Naive thymus-derived CD4-positive, alpha-beta T cell (primary cell): ENCODE data around the gene SHPK. TPM values are rescaled to one million over a fixed set of nuclear protein-coding genes. Genes with fewer than 3 reads are reported as not detected.
A peak's percentile ranks its signal among the peaks of the same experiment; 100 is the strongest.
"Not testable (repeated sequence)": the region's sequence is repeated elsewhere in the genome, so short reads cannot be mapped to it uniquely, and the experiment has no call there.

Experiments used
- ATAC-seq: fragments of 150-1000 bp; cut with Tn5 transposase; 2 replicates; pipeline ENCODE4 v1.10.0; 2021; ENCODE audit warnings: mild to moderate bottlenecking, moderate library complexity
- CTCF ChIA-PET: fragments of 350-600 bp; sonication (Branson Sonifier 250); formaldehyde crosslinking; loops from one replicate; lab custom pipeline; 2021; ENCODE audit warnings: antibody characterized with exemption; lab: Charles Lee
- POLR2A ChIA-PET: fragments of 350-600 bp; sonication (Branson Sonifier 250); formaldehyde crosslinking; loops from one replicate; lab custom pipeline; 2021; ENCODE audit warnings: antibody characterized with exemption, inconsistent platforms; lab: Charles Lee
- DNase-seq, 9 donors: peaks; one replicate each; pipeline versions ENCODE4 v3.0.0 to v3.0.0-alpha.2; 2020 to 2022; ENCODE audit warnings: mixed read lengths in 1 of 9
- H3K27ac ChIP-seq: one replicate; pipeline ENCODE4 v1.7.0; 2013; ENCODE audit warnings: mild to moderate bottlenecking, low read depth, low read length, moderate library complexity
- H3K27me3 ChIP-seq, 2 donors: one replicate each; pipeline ENCODE4 v1.7.0; 2013; ENCODE audit warnings: low read length in 2 of 2, mild to moderate bottlenecking in 2 of 2, moderate library complexity in 2 of 2; ENCODE audit not compliant: control insufficient read depth in 2 of 2, insufficient read depth in 2 of 2
- H3K36me3 ChIP-seq, 3 experiments: 1 replicate in 2 of 3; 2 replicates in 1 of 3; pipeline ENCODE4 v1.7.0; 2013; ENCODE audit warnings: low read length in 3 of 3, mild to moderate bottlenecking in 3 of 3, moderate library complexity in 1 of 3; ENCODE audit not compliant: insufficient read depth in 3 of 3, control insufficient read depth in 2 of 3
- H3K4me1 ChIP-seq, 2 donors: one replicate each; pipeline ENCODE4 v1.7.0; 2013; ENCODE audit warnings: low read length in 2 of 2, mild to moderate bottlenecking in 2 of 2, moderate library complexity in 1 of 2; ENCODE audit not compliant: control insufficient read depth in 2 of 2, insufficient read depth in 2 of 2
- H3K4me3 ChIP-seq: 2 replicates; pipeline ENCODE4 v1.7.0; 2013; ENCODE audit warnings: mild to moderate bottlenecking, low read length
- H3K9me3 ChIP-seq, 3 experiments: 1 replicate in 2 of 3; 2 replicates in 1 of 3; pipeline ENCODE4 v1.7.0; 2013; ENCODE audit warnings: low read length in 3 of 3; ENCODE audit not compliant: control insufficient read depth in 2 of 3
- H3K27ac Mint-ChIP-seq, 9 donors: one replicate each; pipeline ENCODE4 v1.8.0; 2020 to 2022; ENCODE audit warnings: mixed read lengths in 9 of 9, mild to moderate bottlenecking in 8 of 9, moderate library complexity in 5 of 9, inconsistent platforms in 2 of 9
- H3K27me3 Mint-ChIP-seq, 5 donors: one replicate each; pipeline ENCODE4 v1.8.0; 2021 to 2022; ENCODE audit warnings: mixed read lengths in 5 of 5, mild to moderate bottlenecking in 1 of 5
- H3K36me3 Mint-ChIP-seq, 5 donors: one replicate each; pipeline ENCODE4 v1.8.0; 2020 to 2022; ENCODE audit warnings: mixed read lengths in 5 of 5, mild to moderate bottlenecking in 3 of 5, inconsistent platforms in 1 of 5
- H3K4me1 Mint-ChIP-seq, 7 donors: one replicate each; pipeline ENCODE4 v1.8.0; 2020 to 2022; ENCODE audit warnings: mixed read lengths in 7 of 7, mild to moderate bottlenecking in 3 of 7, inconsistent platforms in 1 of 7
- H3K4me3 Mint-ChIP-seq, 10 donors: one replicate each; pipeline ENCODE4 v1.8.0; 2020 to 2022; ENCODE audit warnings: mild to moderate bottlenecking in 10 of 10, mixed read lengths in 10 of 10, moderate library complexity in 6 of 10, inconsistent platforms in 2 of 10
- H3K9me3 Mint-ChIP-seq, 11 donors: one replicate each; pipeline ENCODE4 v1.8.0; 2020 to 2022; ENCODE audit warnings: mixed read lengths in 11 of 11, mild to moderate bottlenecking in 4 of 11, inconsistent platforms in 1 of 11, moderate library complexity in 1 of 11
- intact Hi-C, 2 donors: fragments of 100-400 bp; cut with micrococcal nuclease; formaldehyde crosslinking; loops; one replicate each; pipeline ENCODE4 v1.15.1; 2023
- polyA plus RNA-seq, 2 donors: library from polyadenylated mRNA; unstranded; fragments of 300-500 nt; fragmentation: Illumina TruSeq; gene quantifications; one replicate each; pipeline ENCODE4 v1.2.3, GENCODE V29; 2021
- total RNA-seq, 6 experiments: library from RNA in 5 of 6; stranded (reverse) in 5 of 6; gene quantifications; 1 replicate in 5 of 6; 2 replicates in 1 of 6; pipeline ENCODE4 v1.2.3 and lab custom pipeline; 2021 to 2026

The SHPK gene
- total and polyA plus RNA-seq, 7 experiments from 2014 or later: 5.5 to 11.2 (median 8.5) TPM

DNA sequence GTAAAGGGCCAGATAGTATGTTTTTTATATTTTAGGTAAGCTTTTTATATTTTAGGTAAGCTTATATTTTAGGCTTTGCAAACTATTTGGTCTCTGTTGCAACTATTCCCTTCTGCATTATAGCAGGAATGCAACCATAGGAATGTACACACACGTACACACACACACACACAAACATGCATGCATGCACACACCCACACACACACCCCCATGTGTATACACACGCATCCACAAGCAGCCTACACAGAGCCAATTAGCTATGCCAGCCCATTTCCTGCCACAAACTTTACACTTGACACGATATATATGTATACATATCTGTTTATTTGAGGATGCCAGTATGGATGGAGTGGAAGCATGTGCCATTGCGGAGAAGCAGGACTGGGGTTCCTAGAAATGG is 70.9 kb downstream of the SHPK start:
- intact Hi-C loops: no loop called here
- peaks cover 0 to 21% (median 9%) of the 10 kb centered on the region in 5 donors for H3K36me3 Mint-ChIP-seq
- H3K4me3 Mint-ChIP-seq: no peak overlapping the region
- no peak for ATAC-seq
- no peaks in the 10 kb centered on the region for H3K27me3 Mint-ChIP-seq
- H3K9me3 Mint-ChIP-seq: no peaks in the 10 kb centered on the region
- peaks cover 0 to 14% (median 0%) of the 10 kb centered on the region in 7 donors for H3K4me1 Mint-ChIP-seq
- ChIA-PET CTCF (no interaction called here), POLR2A (no interaction called here)
- peaks cover 0 to 4% (median 0%) of the 10 kb centered on the region in 3 experiments for H3K36me3 ChIP-seq
- DNase-seq: no peak
- no peak overlapping the region for H3K27ac ChIP-seq
- H3K9me3 ChIP-seq: no peaks in the 10 kb centered on the region
- H3K4me3 ChIP-seq: no peak overlapping the region
- no peaks in the 10 kb centered on the region for H3K27me3 ChIP-seq
- no peak overlapping the region for H3K27ac Mint-ChIP-seq
- no peaks in the 10 kb centered on the region for H3K4me1 ChIP-seq

DNA sequence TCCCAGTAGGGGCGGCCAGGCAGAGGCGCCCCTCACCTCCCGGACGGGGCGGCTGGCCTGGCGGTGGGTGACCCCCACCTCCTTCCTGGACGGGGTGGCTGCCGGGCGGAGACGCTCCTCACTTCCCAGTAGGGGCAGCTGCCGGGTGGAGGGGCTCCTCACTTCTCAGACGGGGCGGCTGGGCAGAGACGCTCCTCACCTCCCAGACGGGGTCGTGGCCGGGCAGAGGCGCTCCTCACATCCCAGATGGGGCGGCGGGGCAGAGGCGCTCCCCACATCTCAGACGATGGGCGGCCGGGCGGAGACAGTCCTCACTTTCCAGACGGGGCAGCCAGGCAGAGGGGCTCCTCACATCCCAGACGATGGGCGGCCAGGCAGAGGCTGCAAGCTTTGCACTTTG is 71.8 kb downstream of the SHPK start:
- H3K27me3 ChIP-seq, H3K27ac Mint-ChIP-seq, H3K4me3 Mint-ChIP-seq, H3K27ac ChIP-seq, CTCF ChIA-PET, ATAC-seq, H3K4me3 ChIP-seq, DNase-seq, H3K4me1 ChIP-seq, H3K9me3 ChIP-seq, H3K36me3 ChIP-seq, H3K9me3 Mint-ChIP-seq, H3K27me3 Mint-ChIP-seq, intact Hi-C loops, POLR2A ChIA-PET: not testable (repeated sequence)
- H3K4me1 Mint-ChIP-seq: peaks cover 0 to 15% (median 0%) of the 10 kb centered on the region in 7 donors
- H3K36me3 Mint-ChIP-seq: peaks cover 0 to 19% (median 5%) of the 10 kb centered on the region in 5 donors

DNA sequence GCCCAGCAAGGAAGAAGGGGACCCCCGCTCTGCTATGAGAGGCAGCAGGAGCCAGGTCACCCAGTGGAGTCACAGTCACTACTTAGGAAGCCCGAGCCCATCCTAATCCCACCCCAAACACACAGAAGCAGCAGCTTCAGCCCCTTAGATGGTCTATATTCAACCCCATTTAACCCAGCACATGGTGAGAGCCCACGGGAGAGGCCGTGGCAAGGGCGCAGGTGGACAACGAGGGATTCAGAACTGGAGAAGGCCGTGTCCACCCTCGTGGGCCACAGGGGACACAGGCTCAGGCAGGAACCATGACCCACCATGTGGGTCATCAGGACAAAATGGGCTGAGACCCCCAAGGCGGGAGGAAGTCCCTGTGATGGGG is 76.8 kb downstream of the SHPK start:
- CTCF ChIA-PET: no interaction called here
- peaks cover 0 to 9% (median 6%) of the 10 kb centered on the region in 5 donors for H3K27me3 Mint-ChIP-seq
- Histone ChIP-seq H3K4me1 (no peaks in the 10 kb centered on the region), H3K9me3 (no peaks in the 10 kb centered on the region), H3K36me3 (no peaks in the 10 kb centered on the region), H3K27me3 (no peaks in the 10 kb centered on the region), H3K4me3 (no peak overlapping the region), H3K27ac (no peak overlapping the region)
- DNase-seq (no peak), ATAC-seq (no peak)
- peaks cover 0 to 23% (median 0%) of the 10 kb centered on the region in 7 donors for H3K4me1 Mint-ChIP-seq
- POLR2A ChIA-PET: no interaction called here
- peak overlapping the region in 1 of 9 donors; percentile 66 for H3K27ac Mint-ChIP-seq
- peaks cover 0 to 3% (median 0%) of the 10 kb centered on the region in 5 donors for H3K36me3 Mint-ChIP-seq
- intact Hi-C loops: no loop called here
- H3K9me3 Mint-ChIP-seq: peaks cover 0 to 3% (median 0%) of the 10 kb centered on the region in 11 donors
- H3K4me3 Mint-ChIP-seq: no peak overlapping the region

- peaks cover 0 to 9% (median 7%) of the 10 kb centered on the region in 5 donors for H3K27me3 Mint-ChIP-seq
- ChIA-PET POLR2A (no interaction called here), CTCF (no interaction called here)
- DNase-seq (peak in 1 of 9 donors; percentile 57), ATAC-seq (peak; percentile 70)
- peaks cover 0 to 23% (median 0%) of the 10 kb centered on the region in 7 donors for H3K4me1 Mint-ChIP-seq
- Histone ChIP-seq H3K36me3 (no peaks in the 10 kb centered on the region), H3K4me3 (no peak overlapping the region), H3K9me3 (no peaks in the 10 kb centered on the region), H3K27ac (no peak overlapping the region), H3K4me1 (no peaks in the 10 kb centered on the region), H3K27me3 (no peaks in the 10 kb centered on the region)
- H3K9me3 Mint-ChIP-seq: peaks cover 0 to 3% (median 0%) of the 10 kb centered on the region in 11 donors
- H3K27ac Mint-ChIP-seq: peak overlapping the region in 1 of 9 donors; percentile 79
- H3K36me3 Mint-ChIP-seq: peaks cover 0 to 3% (median 0%) of the 10 kb centered on the region in 5 donors
- peak overlapping the region in 1 of 10 donors; percentile 55 for H3K4me3 Mint-ChIP-seq
- intact Hi-C loops: no loop called here
Measured at GRCh38 chr17:3558603-3559269, 77.3 kb downstream of the SHPK start.

Other genes starting within 250 kb of the SHPK start
- 1 to 10 TPM in 3 of 5 experiments, under 1 TPM in 2; 0.53 to 2.1 (median 1.2) TPM for gene OR3A2, start 249.9 kb downstream of the SHPK start, total RNA-seq
- under 1 TPM; 0.94 to 0.96 TPM for gene OR3A2, start 249.9 kb downstream of the SHPK start, polyA plus RNA-seq
- not detected for gene OR1E1, start 237.8 kb downstream of the SHPK start, total RNA-seq
- not detected for gene OR1E1, start 237.8 kb downstream of the SHPK start, polyA plus RNA-seq
- gene OR3A3, start 224.9 kb downstream of the SHPK start, total RNA-seq: not detected
- gene OR3A3, start 224.9 kb downstream of the SHPK start, polyA plus RNA-seq: not detected
- gene OR1E2, start 202.4 kb downstream of the SHPK start, total RNA-seq: not detected
- not detected for gene OR1E2, start 202.4 kb downstream of the SHPK start, polyA plus RNA-seq
- under 1 TPM in 1 of 5 experiments, not detected in 4; 0.19 TPM for gene SPATA22, start 164.4 kb downstream of the SHPK start, total RNA-seq
- gene SPATA22, start 164.4 kb downstream of the SHPK start, polyA plus RNA-seq: not detected
- gene ASPA, start 160.3 kb downstream of the SHPK start, total RNA-seq: not detected
- not detected for gene ASPA, start 160.3 kb downstream of the SHPK start, polyA plus RNA-seq
- gene TRPV3, start 78.4 kb downstream of the SHPK start, total RNA-seq: under 1 TPM in 3 of 5 experiments, not detected in 2; 0.15 to 0.64 (median 0.48) TPM
- gene TRPV3, start 78.4 kb downstream of the SHPK start, polyA plus RNA-seq: not detected
- 1 to 10 TPM; 3.2 to 8.7 (median 7.4) TPM for gene TRPV1, start 26.8 kb downstream of the SHPK start, total RNA-seq
- 1 to 10 TPM in 1 of 2 donors, under 1 TPM in 1; 0.13 to 1.6 TPM for gene TRPV1, start 26.8 kb downstream of the SHPK start, polyA plus RNA-seq
- gene CTNS, start 510 bp upstream of the SHPK start, total RNA-seq: 10 to 100 TPM in 2 of 5 experiments, 1 to 10 TPM in 3; 4.7 to 15.2 (median 8.8) TPM
- gene CTNS, start 510 bp upstream of the SHPK start, polyA plus RNA-seq: 10 to 100 TPM in 1 of 2 donors, 1 to 10 TPM in 1; 8.1 to 12.9 TPM
- gene TAX1BP3, start 32.3 kb upstream of the SHPK start, total RNA-seq: 10 to 100 TPM; 10.5 to 28.4 (median 11.7) TPM
- 10 to 100 TPM; 25.5 to 34.0 TPM for gene TAX1BP3, start 32.3 kb upstream of the SHPK start, polyA plus RNA-seq
- gene EMC6, start 32.6 kb upstream of the SHPK start, total RNA-seq: 10 to 100 TPM; 23.1 to 39.0 (median 31.2) TPM
- 100 to 1,000 TPM in 1 of 2 donors, 10 to 100 TPM in 1; 76.4 to 133 TPM for gene EMC6, start 32.6 kb upstream of the SHPK start, polyA plus RNA-seq
- 10 to 100 TPM; 10.7 to 94.5 (median 24.6) TPM for gene P2RX5, start 59.9 kb upstream of the SHPK start, total RNA-seq
- 10 to 100 TPM; 12.3 to 18.2 TPM for gene P2RX5, start 59.9 kb upstream of the SHPK start, polyA plus RNA-seq
- 10 to 100 TPM in 1 of 5 experiments, under 1 TPM in 4; 0.32 to 18.5 (median 0.35) TPM for gene HASPIN, start 87.7 kb upstream of the SHPK start, total RNA-seq
- gene HASPIN, start 87.7 kb upstream of the SHPK start, polyA plus RNA-seq: under 1 TPM in 1 of 2 donors, not detected in 1; 0.28 TPM
- gene ITGAE, start 164.9 kb upstream of the SHPK start, total RNA-seq: 10 to 100 TPM; 16.3 to 29.4 (median 19.6) TPM
- 10 to 100 TPM; 41.2 to 44.9 TPM for gene ITGAE, start 164.9 kb upstream of the SHPK start, polyA plus RNA-seq
- gene NCBP3, start 210.0 kb upstream of the SHPK start, total RNA-seq: 10 to 100 TPM; 40.6 to 49.4 (median 46.7) TPM
- 10 to 100 TPM in 1 of 2 donors, 1 to 10 TPM in 1; 7.8 to 14.7 TPM for gene NCBP3, start 210.0 kb upstream of the SHPK start, polyA plus RNA-seq